Upper lobe of right lung (tissue), 1 donor: ENCODE results near the gene TANGO2. TPM values are rescaled to one million over a fixed set of nuclear protein-coding genes. Genes with fewer than 3 reads are reported as not detected.

Experiments
- ATAC-seq: fragments of 200-7000 bp; cut with Tn5 transposase; one replicate; pipeline ENCODE4 v1.9.1; 2020; ENCODE audit warnings: mild to moderate bottlenecking, moderate library complexity
- DNase-seq: peaks from one replicate; pipeline ENCODE4 v3.0.0-alpha.2; 2020
- H3K27ac ChIP-seq: fragments of 200-600 bp; one replicate; pipeline ENCODE4 v1.8.0; 2022
- H3K27me3 ChIP-seq: fragments of 200-600 bp; one replicate; pipeline ENCODE4 v1.8.0; 2022; ENCODE audit warnings: mild to moderate bottlenecking
- H3K36me3 ChIP-seq: fragments of 200-600 bp; one replicate; pipeline ENCODE4 v1.8.0; 2022
- H3K4me1 ChIP-seq: fragments of 200-600 bp; one replicate; pipeline ENCODE4 v1.8.0; 2022
- H3K4me3 ChIP-seq: fragments of 200-600 bp; one replicate; pipeline ENCODE4 v1.8.0; 2022; ENCODE audit warnings: mild to moderate bottlenecking
- H3K9me3 ChIP-seq: fragments of 200-600 bp; one replicate; pipeline ENCODE4 v1.8.0; 2022
- CTCF ChIP-seq: fragments of 200-600 bp; IDR thresholded peaks from one replicate; pipeline ENCODE4 v1.8.0; 2022; ENCODE audit warnings: antibody characterized with exemption
- intact Hi-C: fragments of 100-400 bp; cut with DNase I; formaldehyde crosslinking; loops from one replicate; pipeline ENCODE4 v1.11.0; 2022
- total RNA-seq: library from RNA; stranded (reverse); fragmentation: NEBNext Ultra II Directional; extraction: Animal tissue kit (Norgen Biotek cat#: 25700); gene quantifications from one replicate; pipeline ENCODE4 v1.2.1, GENCODE V29; 2021
- donor health status: DM: no; HTN: yes; CAD: no; lungs with severe emphysema.

TANGO2 gene
- total RNA-seq, 1 donor from 2014 or later, result 37.8 TPM

DNA sequence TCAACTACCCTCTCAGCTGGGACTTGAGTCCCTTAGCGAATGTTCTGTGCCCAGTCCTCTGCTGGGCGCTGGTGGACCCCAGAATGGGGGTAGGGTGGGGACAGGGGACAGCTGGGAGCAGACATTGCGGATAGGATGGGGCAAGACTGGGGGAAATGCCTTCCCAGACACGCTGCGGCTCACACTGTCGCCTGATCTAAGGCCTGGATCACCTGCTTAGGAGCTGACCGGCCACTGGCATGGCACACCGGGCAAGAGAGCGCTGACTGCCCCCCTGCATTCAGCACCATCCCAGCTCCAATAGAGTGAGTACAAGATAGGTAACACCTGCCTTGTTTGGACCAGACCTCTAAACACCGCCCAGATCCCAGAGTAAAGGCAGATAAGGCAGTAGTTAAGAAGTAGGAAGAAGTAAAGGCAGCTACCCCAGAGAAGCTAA, 5.7 kb upstream of the TANGO2 start:
- Histone ChIP-seq H3K4me1 (peaks cover 18% of the 10 kb centered on the region), H3K27ac (no peak overlapping the region), H3K27me3 (no peaks in the 10 kb centered on the region), H3K36me3 (no peaks in the 10 kb centered on the region), H3K9me3 (no peaks in the 10 kb centered on the region), H3K4me3 (no peak overlapping the region)
- no peak for ATAC-seq
- TF ChIP-seq CTCF, result no peak
- DNase-seq, result no peak
- intact Hi-C loops, result no loop called here

DNA sequence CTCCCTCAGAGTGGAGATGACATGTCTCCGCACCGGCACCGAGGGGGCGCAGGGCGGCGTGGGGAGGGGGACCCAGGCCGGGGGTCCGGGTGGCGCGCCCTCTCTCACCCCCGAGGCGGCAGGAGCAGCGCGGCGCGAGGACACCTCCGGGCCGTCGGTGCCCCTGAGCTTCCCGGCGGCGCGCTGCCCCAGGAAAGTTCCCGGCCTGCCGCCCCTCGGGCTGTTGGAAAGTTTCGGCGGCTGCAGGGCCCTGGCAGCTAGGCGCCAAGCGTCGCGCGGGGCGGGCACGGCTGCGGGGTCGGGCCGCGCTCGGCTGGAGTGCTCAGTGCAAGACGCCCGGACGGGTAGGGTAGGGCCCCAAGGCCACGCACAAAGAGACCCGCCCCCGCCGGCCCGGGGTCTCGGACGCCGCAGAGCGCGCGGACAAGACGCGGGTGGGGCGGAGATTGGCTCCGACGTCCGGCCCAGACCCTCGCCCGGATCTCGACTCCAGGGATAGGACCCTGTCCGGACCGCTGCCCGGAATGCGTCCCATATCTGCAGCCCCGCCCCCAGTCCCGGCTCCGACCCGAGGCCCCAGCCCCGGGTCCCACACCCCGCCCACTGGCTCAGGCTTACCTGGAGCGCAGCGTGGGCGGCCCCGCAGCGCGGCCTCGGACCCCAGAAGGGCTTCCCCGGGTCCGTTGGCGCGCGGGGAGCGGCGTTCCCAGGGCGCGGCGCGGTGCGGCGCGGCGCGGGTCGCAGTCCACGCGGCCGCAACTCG, 4.8 kb upstream of the TANGO2 start:
- DNase-seq (peak; percentile 80), ATAC-seq (peak; percentile 0)
- Histone ChIP-seq H3K4me1 (peaks cover 21% of the 10 kb centered on the region), H3K27ac (no peak overlapping the region), H3K27me3 (no peaks in the 10 kb centered on the region), H3K4me3 (peak overlapping the region; percentile 85), H3K36me3 (no peaks in the 10 kb centered on the region), H3K9me3 (no peaks in the 10 kb centered on the region)
- no peak for TF ChIP-seq CTCF
- intact Hi-C loops, result no loop called here

GRCh38 chr22:20016734-20017621, 3.9 kb upstream of the TANGO2 start, which contains the start of gene ARVCF:
TSS of gene ARVCF (minus strand) at chr22:20016823. CDS start at chr22:19990794, 26,029 bp downstream.
- H3K27me3 ChIP-seq, result no peaks in the 10 kb centered on the region
- DNase-seq (peak; percentile 95), ATAC-seq (peak; percentile 79)
- H3K36me3 ChIP-seq, result no peaks in the 10 kb centered on the region
- H3K4me3 ChIP-seq, result peak within 1 kb of the TSS; percentile 85
- TF ChIP-seq CTCF, result peak; percentile 25
- intact Hi-C loops, result no loop called here
- no peaks in the 10 kb centered on the region for H3K9me3 ChIP-seq
- peaks cover 24% of the 10 kb centered on the region for H3K4me1 ChIP-seq
- no peak within 1 kb of the TSS for H3K27ac ChIP-seq

GRCh38 chr22:20017622-20017958, 3.3 kb upstream of the TANGO2 start:
- no peak for ATAC-seq
- no peak for TF ChIP-seq CTCF
- Histone ChIP-seq H3K27ac (no peak overlapping the region), H3K4me1 (peaks cover 30% of the 10 kb centered on the region), H3K9me3 (no peaks in the 10 kb centered on the region), H3K36me3 (no peaks in the 10 kb centered on the region), H3K27me3 (no peaks in the 10 kb centered on the region), H3K4me3 (peak overlapping the region; percentile 85)
- no peak for DNase-seq
- intact Hi-C loops, result no loop called here

GRCh38 chr22:20018001-20018400, 2.9 kb upstream of the TANGO2 start:
- ATAC-seq (no peak), DNase-seq (no peak)
- intact Hi-C loops, result no loop called here
- Histone ChIP-seq H3K4me1 (peaks cover 33% of the 10 kb centered on the region), H3K36me3 (no peaks in the 10 kb centered on the region), H3K9me3 (no peaks in the 10 kb centered on the region), H3K27me3 (no peaks in the 10 kb centered on the region), H3K27ac (no peak overlapping the region), H3K4me3 (no peak overlapping the region)
- TF ChIP-seq CTCF, result no peak
